Measurements from ENCODE around the gene PTPN12. TPM values are rescaled to one million over a fixed set of nuclear protein-coding genes. Genes with fewer than 3 reads are reported as not detected.

Gene PTPN12
- total RNA-seq, 4 donors from 2014 or later = 63.9 to 75.3 (median 68.2) TPM

GRCh38 chr7:77655356-77655755 lies 118.3 kb downstream of the PTPN12 start:
- no peak overlapping the region for H3K4me3 ChIP-seq (ENCODE audit: low read depth, poor library complexity, severe bottlenecking)
- no peak for DNase-seq (ENCODE audit: low spot score in 2 of 2)
- WGBS, 2 donors = 94 to 100% methylated on average over 1 of the region's 1 CpG
- TF ChIP-seq CTCF (IDR thresholded peaks at IDR 0.05) = no peak
- TF ChIP-seq POLR2A (IDR thresholded peaks at IDR 0.05) = no peak
- intact Hi-C loops (cut with DNase I; ENCODE audit: low total_unique reads) = loop anchor here (5.0 kb wide), 1 partner anchor 102 kb away; no protein-coding TSS in a partner anchor

GRCh38 chr7:77655836-77656455 lies 118.9 kb downstream of the PTPN12 start:
- no peak for DNase-seq (ENCODE audit: low spot score in 2 of 2)
- no peak for TF ChIP-seq POLR2A (IDR thresholded peaks at IDR 0.05)
- no peak for TF ChIP-seq CTCF (IDR thresholded peaks at IDR 0.05)
- H3K4me3 ChIP-seq (ENCODE audit: low read depth, poor library complexity, severe bottlenecking) = no peak overlapping the region
- intact Hi-C loops (cut with DNase I; ENCODE audit: low total_unique reads) = loop anchor here (5.0 kb wide), 1 partner anchor 101 kb away; no protein-coding TSS in a partner anchor
- 92 to 93% methylated on average over 9 of the region's 9 CpGs for WGBS, 2 donors

- no peak overlapping the region for H3K4me3 ChIP-seq (ENCODE audit: low read depth, poor library complexity, severe bottlenecking)
- WGBS, 2 donors = 88 to 89% methylated on average over 1 of the region's 1 CpG
- intact Hi-C loops (cut with DNase I; ENCODE audit: low total_unique reads) = loop anchor here (5.0 kb wide), 1 partner anchor 100 kb away; no protein-coding TSS in a partner anchor
- no peak for DNase-seq (ENCODE audit: low spot score in 2 of 2)
- TF ChIP-seq CTCF (IDR thresholded peaks at IDR 0.05) = no peak
- no peak for TF ChIP-seq POLR2A (IDR thresholded peaks at IDR 0.05)
Observed at GRCh38 chr7:77657427-77658224, 120.5 kb downstream of the PTPN12 start.

- intact Hi-C loops (cut with DNase I; ENCODE audit: low total_unique reads) = loop anchor here (5.0 kb wide), 1 partner anchor 98 kb away; no protein-coding TSS in a partner anchor
- peak in 1 of 2 donors; percentile 42 for DNase-seq (ENCODE audit: low spot score in 2 of 2)
- WGBS, 2 donors = 87 to 92% methylated on average over 5 of the region's 5 CpGs
- H3K4me3 ChIP-seq (ENCODE audit: low read depth, poor library complexity, severe bottlenecking) = no peak overlapping the region
- TF ChIP-seq POLR2A (IDR thresholded peaks at IDR 0.05) (no peak), CTCF (IDR thresholded peaks at IDR 0.05) (no peak)
Observed at GRCh38 chr7:77658928-77659327, 121.8 kb downstream of the PTPN12 start.

GRCh38 chr7:77661816-77662215 lies 124.7 kb downstream of the PTPN12 start:
- WGBS, 2 donors = 94 to 96% methylated on average over 5 of the region's 5 CpGs
- H3K4me3 ChIP-seq (ENCODE audit: low read depth, poor library complexity, severe bottlenecking) = no peak overlapping the region
- intact Hi-C loops (cut with DNase I; ENCODE audit: low total_unique reads) = no loop called here
- DNase-seq (ENCODE audit: low spot score in 2 of 2) = no peak
- TF ChIP-seq CTCF (IDR thresholded peaks at IDR 0.05) = no peak
- no peak for TF ChIP-seq POLR2A (IDR thresholded peaks at IDR 0.05)
